ENCODE data around the gene IL6R.

The IL6R gene

DNA sequence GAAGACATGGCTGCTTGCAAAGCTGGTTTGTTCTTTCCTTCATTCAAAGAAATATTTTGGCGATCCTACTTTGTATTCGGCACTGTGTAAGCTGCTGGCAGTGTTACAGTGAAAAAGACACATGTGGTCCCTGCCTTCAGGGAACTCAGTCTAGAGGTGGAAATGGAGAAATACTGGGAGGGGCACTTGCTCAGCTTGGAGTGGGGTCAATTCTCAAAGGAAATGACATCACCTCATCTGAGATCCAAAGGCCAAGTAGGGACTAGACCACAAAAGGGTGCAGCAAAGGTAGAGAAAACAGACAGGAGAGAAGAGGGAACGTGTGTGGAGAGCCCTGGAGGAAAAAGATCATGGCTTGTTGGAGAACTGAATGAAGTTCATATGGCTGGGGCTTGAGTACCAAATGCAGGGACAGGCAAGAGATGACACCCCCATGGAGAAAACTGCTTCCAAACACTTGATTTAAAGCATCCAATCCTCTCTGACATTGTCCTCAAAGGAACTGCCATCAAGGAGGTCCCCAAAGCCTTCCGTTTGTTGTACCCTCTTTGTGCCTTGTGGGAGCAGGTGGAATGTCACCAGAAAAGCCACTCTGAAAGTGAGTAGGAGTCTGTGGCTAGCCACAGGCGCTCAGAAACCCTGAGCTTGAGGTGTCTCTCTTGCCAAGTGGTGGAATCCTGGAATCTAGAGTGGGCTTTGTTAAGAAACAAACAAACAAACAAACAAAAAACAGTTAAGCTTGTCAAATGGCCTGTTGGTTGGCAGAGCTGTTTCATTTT is 48.6 kb downstream of the IL6R start:
- DNase-seq: peak; percentile 19 to 41

DNA sequence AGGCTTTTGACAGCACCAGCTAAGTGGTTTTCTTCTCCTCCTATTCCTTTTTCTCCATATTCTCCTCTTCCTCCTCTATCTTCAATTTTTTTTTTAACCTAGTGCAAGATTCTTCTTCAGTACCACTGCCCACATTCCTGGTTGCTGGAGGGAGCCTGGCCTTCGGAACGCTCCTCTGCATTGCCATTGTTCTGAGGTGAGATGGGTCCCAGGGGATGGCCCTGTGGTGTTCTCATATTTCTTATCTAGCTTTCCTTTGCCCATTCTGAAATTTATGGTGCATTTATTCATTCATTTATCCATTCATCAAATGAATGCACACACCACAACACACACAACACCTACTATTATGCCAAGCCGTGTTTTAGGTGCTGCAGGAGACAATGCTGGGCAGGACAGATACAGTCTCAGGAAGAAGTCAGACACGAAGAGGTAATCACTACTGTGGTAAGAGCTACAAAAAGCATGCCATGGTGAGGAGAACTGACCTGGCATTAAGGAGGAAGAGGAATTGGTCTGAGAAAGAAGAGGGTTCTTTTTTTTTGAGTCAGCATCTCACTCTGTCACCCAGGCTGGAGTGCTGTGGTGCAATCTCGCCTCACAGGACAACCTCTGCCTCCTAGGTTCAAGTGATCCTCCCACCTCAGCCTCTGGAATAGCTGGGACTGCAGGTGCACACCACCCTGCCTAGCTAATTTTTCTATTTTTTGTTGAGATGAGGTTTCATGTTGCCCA is 49.4 kb downstream of the IL6R start:
- DNase-seq: no peak

DNA sequence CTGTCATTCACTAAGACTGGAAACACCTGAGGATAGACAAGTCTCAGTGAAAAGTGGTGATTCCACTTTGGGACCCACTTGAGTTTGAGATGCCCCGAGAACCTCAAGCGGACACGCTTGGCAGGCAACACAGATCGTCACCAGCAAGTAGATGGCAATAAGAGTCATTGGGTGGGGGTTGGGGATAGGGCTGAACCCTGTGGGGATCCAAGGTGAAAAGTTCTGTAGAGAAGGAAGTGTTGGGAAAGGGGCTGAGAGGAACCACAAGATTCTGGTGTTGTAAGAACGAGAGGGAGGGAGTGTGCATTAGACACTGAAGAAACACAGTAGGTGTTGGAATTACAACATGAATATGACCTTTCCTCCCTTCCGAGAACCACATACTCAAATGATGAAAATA is 51.5 kb downstream of the IL6R start:
- DNase-seq: no peak

DNA sequence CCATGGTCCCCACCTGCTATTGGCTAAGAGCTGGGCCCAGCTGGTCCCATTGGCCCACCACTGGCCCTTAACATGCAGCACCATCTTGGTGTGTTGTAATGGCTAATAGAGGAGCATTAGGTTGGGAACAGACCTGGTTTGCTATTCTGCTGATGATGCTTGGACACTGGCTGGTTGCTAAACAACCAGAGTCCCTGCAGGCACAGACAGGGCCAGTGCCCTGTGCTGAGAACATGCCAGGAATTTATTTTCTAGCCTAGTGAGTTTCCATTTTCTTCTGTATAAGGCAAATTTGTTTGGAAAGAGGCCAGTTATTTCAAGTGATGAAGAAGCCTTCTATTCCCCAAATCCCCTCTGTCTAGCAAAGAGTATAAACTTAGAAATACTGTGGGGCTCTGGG is 53.9 kb downstream of the IL6R start:
- no peak for DNase-seq

DNA sequence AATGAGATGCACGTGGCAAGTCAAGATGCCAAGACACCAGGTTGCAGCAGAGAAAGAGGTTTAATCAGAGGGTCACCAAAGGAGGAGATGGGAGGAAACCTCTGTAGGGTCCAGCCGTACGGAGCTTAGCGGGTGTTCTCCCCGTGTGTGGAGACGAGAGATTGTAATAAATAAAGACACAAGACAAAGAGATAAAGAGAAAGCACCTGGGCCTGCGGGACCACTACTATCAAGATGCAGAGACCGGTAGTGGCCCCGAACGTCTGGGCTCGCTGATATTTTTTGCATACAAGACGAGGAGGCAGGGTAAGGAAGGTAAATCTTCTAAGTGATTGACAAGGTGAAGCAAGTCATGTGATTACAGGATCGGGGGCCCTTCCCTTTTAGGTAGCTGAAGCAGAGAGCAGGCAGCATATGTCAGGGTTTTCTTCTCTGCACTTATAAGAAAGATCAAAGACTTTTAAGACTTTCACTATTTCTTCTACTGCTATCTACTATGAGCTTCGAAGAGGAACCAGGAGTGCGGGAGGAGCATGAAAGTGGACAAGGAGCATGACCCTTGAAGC is 55.6 kb downstream of the IL6R start:
- DNase-seq: no peak

DNA sequence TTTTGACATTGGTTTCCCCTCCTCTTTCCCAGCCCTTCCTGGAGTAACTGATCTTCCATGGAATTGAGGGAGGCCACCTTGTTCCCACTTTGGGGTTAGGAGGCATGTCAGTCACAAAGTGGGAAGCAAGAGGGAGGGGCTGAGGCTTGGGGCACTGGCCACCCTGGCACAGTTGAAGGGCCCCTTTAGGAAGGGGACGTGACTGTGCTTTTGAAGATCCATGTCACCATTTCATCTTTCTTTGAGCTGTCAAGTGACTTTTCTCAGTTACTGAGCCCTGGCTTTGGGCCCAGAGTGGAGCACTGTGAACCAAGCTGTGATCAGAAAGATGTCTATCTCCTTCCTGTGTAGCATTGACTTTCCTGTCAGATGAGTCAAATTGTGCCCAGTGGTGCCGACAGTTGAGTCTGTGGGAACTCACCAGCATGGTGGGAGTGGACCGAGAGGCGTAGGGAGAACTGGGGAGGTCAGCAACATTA is 58.4 kb downstream of the IL6R start:
- DNase-seq: peak; percentile 60 to 72

DNA sequence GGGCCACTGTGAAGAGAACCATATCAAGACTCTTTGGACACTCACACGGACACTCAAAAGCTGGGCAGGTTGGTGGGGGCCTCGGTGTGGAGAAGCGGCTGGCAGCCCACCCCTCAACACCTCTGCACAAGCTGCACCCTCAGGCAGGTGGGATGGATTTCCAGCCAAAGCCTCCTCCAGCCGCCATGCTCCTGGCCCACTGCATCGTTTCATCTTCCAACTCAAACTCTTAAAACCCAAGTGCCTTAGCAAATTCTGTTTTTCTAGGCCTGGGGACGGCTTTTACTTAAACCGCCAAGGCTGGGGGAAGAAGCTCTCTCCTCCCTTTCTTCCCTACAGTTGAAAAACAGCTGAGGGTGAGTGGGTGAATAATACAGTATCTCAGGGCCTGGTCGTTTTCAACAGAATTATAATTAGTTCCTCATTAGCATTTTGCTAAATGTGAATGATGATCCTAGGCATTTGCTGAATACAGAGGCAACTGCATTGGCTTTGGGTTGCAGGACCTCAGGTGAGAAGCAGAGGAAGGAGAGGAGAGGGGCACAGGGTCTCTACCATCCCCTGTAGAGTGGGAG is 60.6 kb downstream of the IL6R start:
- DNase-seq: no peak

DNA sequence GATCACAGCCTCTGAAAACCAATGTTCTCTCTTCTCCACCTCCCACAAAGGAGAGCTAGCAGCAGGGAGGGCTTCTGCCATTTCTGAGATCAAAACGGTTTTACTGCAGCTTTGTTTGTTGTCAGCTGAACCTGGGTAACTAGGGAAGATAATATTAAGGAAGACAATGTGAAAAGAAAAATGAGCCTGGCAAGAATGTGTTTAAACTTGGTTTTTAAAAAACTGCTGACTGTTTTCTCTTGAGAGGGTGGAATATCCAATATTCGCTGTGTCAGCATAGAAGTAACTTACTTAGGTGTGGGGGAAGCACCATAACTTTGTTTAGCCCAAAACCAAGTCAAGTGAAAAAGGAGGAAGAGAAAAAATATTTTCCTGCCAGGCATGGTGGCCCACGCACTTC is 61.1 kb downstream of the IL6R start:
- no peak for DNase-seq

DNA sequence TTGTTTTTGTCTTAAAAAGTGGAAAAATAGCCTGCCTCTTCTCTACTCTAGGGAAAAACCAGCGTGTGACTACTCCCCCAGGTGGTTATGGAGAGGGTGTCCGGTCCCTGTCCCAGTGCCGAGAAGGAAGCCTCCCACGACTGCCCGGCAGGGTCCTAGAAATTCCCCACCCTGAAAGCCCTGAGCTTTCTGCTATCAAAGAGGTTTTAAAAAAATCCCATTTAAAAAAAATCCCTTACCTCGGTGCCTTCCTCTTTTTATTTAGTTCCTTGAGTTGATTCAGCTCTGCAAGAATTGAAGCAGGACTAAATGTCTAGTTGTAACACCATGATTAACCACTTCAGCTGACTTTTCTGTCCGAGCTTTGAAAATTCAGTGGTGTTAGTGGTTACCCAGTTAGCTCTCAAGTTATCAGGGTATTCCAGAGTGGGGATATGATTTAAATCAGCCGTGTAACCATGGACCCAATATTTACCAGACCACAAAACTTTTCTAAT is 61.8 kb downstream of the IL6R start:
- DNase-seq: peak; percentile 24 to 43

DNA sequence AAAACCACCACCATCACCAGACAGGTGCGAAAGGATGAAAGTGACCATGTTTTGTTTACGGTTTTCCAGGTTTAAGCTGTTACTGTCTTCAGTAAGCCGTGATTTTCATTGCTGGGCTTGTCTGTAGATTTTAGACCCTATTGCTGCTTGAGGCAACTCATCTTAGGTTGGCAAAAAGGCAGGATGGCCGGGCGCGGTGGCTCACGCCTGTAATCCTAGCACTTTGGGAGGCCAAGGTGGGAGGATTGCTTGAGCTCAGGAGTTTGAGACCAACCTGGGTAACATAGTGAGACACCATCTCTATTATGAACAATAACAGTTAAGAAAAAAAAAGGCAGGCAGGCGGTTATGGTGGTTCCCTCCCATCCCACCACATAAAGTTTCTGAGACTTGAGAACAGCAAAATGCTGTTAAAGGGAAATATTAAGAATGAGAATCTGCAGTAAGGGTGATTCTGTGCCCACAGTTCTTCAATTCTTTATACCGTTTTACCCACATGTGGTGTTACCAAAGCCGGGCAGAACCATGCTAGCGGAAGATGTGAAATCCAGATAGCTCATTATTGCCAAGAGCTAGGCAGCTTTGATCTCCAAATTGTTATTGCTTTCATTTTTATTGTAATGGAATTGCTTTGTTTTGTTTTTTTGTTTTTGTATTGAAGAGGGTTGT is 62.4 kb downstream of the IL6R start:
- DNase-seq: no peak

DNA sequence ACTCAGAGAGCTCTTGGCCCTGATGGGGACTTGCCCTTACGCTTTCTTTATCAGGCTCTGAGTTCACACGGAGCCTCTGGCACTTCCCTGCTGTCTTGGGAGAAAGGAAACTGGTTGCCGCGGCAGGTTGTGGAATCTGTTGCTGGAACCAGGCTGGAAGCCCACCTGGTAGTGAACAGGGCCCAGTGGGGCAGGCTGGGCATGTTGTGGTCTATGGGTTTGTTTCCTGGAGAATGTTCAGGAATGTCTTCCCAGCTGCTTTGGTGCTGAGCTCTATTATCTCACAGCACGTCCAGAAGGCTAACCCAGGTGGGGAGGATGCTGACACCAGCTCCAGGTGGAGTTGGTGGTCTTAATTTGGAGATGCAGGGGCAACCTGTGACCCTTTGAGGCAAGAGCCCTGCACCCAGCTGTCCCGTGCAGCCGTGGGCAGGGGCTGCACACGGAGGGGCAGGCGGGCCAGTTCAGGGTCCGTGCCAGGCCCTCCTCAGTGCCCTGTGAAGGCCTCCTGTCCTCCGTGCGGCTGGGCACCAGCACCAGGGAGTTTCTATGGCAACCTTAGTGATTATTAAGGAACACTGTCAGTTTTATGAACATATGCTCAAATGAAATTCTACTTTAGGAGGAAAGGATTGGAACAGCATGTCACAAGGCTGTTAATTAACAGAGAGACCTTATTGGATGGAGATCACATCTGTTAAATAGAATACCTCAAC is 63.5 kb downstream of the IL6R start:
- DNase-seq: no peak

DNA sequence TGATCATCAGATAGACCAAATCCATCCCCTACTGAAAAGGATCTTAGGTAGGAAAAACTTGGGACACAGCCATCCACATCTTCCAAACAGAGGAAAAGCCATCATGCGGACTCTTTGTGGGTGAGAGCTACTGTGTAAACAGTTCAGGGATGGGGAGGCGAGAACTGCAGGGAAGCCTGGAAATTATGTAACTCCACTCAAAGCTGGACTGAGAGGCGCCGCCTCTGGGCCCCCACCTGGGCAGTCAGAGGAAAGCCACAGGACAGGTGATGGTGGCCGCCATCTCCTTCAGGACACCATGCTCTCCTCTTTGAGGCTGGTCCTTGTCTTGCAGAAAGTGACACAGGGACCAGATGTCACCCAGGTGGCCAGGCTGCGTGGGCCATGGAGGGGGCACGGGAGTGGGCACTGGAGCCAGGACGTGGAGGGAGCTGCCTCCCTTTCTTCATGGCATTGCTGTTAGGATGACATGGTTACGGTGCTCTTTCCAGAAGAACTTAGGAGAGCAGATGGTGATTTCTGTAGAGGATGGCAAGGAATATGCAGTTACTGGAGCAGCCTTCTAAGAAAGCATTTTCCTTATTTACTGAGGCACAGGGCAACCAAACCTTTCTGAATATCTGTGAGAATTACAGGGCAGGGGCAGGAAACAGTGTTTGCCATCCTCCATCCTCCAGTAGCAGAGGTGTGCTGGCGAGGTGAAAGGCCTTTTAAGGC is 64.9 kb downstream of the IL6R start:
- no peak for DNase-seq

DNA sequence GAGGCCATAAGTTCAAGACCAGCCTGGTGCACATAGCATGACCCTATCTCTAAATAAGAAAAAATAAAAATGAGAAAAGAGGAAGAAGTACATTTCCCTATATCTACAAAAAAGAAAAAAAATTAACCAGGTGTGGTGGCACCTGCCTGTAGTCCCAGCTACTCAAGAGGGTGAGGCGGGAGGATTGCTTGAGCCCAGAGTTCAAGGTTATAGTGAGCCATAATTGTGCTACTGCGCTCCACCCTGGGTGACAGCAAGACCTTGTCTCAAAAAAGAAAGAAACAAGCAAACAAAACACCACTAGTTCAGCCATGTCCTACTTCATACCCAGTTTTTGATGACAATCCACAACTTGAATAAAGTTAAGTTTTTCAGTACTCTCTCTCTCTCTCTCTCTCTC is 66.2 kb downstream of the IL6R start:
- no peak for DNase-seq

DNA sequence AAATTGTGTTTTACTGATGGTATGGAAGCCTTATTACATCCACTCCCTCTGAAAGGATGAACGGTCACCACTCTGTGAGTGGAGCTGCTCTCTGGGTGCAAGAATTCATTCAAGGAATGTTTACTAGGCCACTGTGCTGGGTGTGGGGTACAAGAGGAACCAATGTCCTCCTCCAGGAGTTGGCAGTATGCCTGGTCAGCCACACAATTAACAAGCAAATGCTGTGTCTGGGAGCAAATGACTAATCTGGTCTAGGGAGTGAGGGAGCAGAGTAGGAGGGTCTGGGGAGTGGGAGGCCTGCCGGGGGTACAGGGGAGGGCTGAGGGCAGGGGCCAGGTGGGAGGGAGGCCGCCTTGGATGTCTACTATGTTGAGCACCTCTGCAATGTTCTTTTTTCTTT is 69.7 kb downstream of the IL6R start:
- peak; percentile 50 to 53 for DNase-seq

DNA sequence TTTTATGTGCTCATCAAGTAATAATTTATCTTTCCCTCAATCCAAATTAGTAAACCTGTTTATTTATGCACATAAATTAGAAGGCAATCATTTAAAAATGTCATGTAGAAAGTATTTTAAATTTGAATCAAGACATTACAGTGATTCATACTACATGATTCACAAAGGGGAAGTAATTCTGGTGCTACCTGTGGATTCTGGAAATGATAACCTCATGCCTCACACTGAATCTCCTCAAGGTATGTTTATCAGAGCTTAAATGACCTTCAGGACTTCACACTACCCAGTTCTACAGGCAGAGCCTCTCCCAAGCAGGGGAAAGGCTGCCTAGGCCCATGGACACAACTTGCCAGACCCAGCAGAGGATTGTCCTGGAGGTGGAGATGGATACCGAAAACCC is 71.6 kb downstream of the IL6R start:
- DNase-seq: no peak

DNA sequence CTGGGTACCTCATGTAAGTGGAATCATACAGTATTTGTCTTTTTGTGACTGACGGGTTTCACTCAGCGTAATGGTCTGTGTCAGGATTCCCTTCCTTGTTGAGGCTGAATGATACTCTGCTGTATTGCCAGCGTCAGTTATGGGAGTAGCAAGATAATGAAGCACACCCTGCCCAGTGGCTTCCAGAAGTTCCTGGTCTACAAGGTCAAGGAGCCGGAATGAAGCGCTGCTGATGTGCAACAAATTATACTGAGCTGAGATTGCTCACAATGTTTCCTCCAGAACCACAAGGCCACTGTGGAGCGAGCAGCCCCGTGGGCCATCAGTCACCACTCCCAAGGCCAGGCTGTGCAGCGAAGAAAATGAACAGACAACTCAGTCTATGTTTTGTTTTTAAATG is 72.9 kb downstream of the IL6R start:
- no peak for DNase-seq

DNA sequence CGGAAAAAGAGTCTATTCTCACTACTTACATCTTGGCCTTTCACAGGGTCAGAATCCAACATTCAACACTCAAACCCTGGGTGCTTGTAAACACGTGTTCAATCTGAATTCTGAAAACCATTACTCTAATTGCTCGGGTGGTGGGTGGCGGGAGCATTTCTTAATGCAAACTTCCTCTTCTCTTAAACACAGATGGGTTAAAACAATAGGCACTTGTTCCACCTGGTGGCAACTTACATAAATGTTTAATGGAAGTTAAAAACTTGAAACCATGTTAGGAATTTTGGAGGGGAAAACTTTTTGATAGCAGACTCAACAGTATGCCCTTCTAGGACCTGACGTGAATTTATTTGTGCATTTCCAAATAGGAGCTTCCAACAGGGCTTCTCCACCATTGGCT is 73.5 kb downstream of the IL6R start:
- DNase-seq: peak; percentile 88 to 90

DNA sequence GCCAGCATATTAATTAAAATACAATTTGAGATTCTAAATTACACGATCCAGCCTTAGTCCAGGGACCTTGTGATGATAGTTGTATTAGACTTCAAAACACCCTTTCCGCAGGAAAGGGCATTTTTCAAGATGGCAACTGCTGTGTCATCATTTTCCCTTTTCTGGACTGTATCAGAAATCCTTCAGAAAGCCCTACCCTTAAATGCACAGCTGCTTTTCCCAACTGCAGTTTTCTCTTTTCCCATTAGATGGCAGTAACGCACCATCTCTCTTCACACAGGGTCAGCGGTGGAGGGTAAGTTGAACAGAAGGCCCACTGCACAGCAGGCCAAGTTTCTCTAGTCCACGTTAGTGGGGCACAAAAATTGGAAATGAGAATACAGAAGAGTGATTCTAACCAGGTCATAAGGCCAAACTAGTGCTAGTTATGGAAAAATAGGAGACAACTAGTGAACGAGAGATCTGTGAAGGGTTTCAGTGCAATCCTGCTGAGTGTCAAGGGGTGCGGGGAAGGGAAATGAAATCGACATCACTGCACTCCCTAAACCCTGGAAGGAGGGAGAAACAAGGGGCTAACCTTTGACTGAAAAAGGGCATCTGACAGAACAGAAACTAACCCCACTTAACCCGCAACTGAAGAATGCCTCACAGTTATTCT is 74.8 kb downstream of the IL6R start:
- DNase-seq: peak; percentile 83 to 87

DNA sequence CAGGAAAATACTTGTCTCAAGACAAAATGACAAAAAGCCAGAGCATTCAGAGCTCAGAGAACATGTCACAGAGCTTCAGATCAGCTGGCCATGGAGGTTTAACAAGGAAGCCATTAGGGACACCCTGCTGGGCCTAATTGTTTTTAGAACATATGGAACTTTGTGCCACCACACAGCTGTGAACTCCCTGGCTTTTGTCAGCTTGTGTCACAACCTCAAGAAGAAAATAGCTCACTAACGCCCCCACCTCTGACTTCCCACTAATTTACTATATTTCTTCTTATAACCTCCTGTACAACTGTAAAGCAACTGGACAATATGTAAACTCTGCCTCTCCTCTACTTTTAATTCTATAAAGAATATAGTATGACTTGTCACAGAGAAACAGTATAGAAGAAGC is 75.9 kb downstream of the IL6R start:
- peak; percentile 33 to 60 for DNase-seq

DNA sequence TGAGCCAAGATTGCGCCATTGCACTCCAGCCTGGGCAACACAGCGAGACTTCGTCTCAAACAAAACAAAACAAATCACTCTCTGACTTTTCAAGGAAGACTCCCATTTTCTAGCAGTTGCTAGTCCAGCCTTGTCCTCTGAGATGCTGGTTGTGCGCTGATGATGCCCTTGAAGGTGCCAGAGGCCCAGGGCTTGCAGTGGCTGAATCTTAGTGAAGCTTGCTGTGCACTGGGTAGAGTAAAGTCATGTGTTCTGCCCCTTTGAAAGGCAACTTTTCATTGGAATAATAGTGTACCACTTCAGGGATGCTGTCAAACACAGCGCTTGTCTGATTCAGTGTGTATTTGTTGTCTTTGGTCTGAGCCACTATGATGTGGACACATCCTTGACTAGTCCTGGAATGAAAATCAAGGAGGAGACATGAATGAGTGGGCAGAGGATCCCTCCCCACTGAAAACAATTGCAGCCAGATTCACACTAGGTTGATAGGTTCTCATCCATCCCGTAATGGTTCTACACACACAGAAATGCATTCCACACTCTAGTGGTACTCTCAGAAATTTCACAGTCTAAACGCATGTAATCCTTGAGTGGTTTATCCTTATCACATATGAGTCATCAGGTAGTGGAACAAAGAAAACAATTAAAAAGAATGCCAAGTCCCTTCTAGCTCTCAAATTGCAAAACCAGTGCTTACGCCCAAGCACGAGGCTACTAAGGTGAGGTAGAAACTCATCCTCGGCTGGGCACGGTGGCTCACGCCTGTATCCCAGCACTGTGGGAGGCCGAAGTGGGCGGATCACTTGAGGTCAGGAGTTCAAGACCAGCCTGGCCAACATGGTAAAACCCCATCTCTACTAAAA is 79.0 kb downstream of the IL6R start:
- no peak for DNase-seq

Measured in Kasumi-1 (cell line).